HG02763 (cell line): Measurements from ENCODE around the gene EXOSC10.
"Not testable (repeated sequence)": the region's sequence is repeated elsewhere in the genome, so short reads cannot be mapped to it uniquely, and the experiment has no call there.

Experiments
- ATAC-seq: cut with Tn5 transposase; IDR thresholded peaks from one replicate; pipeline ENCODE4 v1.9.1; 2021; ENCODE audit warnings: mild to moderate bottlenecking, moderate library complexity; ENCODE audit not compliant: unreplicated experiment

The EXOSC10 gene

DNA sequence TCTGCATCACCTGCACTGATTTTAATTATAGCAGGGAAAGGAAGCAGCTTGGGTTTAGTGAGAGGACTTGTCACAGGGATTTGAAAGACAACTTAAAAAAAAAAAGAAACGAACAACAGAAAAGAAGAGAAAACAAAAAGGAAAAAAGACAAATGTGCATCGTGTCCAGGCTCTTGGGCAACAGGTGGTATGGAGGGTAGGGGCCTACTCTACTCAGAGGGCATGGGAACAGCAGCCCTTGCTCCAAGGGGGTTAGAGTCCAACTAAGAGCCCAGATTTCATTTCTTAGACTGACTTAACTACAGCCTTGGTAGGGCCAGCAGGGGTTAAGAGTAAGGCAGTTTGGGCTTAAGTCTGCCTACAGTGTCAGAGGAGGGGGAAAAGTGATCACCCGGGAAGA lies 15.3 kb upstream of the EXOSC10 start:
- no peak for ATAC-seq

DNA sequence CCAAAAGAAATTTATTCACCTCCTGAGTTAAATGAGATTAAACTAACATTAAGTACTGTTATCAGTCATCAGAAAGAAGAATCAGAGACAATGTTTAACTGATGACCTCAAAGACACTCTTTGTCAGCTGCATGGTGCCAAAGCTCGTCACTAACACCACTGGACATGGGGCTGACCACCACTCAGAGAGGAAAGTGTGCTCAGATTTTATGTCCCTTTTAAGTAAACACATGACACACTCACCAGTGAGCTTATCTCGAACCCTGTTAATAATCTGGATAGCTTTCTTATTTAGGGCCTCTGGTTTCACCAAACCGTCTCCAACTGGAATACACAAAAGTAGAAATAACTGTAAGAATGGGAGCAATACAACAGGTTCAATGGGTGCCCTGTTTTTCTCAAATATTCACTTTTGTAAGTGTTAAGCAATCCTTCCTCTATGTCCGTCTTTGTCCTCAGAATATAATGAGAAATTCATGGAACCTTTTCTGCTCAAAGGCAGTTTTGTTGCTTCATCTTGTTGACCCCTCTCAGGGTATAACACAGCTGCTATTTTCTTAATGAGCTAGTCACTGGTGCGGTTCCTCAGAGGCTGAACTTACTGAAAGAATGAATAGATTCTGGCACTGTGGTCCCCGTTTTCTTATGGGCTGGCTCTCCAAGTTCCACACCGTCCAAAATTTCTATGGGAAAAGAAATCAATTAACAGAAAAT lies 9.5 kb upstream of the EXOSC10 start:
- ATAC-seq, result no peak

DNA sequence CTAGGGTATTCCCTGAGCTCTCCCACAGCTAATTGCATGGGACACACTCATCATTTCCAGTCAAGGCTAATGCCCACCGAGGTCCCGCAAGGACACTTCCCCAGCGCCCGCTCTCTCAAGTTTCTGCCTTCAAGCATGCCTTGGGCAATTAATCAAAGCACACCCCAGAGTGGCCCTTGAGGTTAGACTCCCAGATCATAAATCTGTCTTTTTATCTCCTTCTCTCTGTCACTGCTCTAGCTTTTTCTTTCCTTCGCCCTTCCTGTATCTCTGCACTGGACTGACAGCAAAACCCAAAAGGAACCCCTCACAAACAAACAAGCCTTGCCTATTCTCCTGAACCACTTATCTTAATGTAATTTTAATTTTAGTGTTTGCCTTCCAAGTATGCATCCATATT lies 7.9 kb upstream of the EXOSC10 start:
- no peak for ATAC-seq

DNA sequence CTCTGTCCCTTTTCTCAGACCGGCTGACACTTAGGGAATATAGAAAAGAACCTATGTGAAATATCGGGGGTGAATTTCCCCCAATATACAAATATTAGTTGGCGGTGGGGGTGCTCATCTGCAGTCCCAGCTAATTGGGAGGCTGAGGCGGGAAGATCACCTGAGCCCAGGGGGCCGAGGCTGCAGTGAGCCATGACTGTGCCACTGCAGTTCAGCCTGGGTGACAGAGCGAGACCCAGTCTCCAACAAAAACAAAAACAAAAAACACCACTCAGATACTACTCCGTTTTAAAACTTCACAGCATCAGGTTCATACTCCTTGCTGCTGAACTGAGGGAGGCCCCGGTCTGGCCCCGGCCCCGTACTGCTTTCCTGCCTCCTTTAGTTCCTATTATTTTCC lies 5.9 kb upstream of the EXOSC10 start:
- ATAC-seq, result no peak

DNA sequence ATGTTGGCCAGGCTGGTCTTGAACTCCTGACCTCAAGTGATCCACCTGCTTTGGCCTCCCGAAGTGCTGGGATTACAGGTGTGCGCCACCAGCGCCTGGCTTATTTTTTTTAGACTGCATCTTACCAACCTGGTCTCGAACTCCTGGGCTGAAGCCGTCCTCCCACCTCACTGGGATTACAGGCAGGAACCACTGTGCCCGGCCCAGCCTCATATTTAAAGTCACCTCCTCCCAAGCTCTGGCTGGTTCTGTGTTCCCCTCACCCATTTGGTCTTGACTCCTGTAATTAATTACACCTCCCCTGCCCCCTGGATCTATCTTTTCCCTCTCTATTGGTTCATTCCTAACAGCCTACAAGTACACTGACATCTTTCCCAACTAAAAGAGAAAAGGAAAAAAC lies 1.7 kb upstream of the EXOSC10 start:
- ATAC-seq, result no peak

DNA sequence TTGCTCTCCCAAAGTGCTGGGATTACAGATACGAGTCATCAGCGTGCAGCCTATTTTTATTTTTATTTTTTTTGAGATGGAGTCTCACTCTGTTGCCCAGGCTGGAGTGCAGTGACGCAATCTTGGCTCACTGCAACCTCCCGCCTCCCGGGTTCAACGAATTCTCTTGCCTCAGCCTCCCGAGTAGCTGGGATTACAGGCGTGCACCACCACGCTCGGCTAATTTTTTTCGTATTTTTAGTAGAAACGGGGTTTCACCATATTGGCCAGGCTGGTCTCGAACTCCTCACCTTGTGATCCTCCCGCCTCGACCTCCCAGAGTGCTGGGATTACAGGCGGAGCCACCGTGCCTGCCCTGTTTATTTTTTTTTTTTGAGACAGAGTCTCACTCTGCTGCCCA lies 1.1 kb upstream of the EXOSC10 start:
- ATAC-seq, result not testable (repeated sequence)

DNA sequence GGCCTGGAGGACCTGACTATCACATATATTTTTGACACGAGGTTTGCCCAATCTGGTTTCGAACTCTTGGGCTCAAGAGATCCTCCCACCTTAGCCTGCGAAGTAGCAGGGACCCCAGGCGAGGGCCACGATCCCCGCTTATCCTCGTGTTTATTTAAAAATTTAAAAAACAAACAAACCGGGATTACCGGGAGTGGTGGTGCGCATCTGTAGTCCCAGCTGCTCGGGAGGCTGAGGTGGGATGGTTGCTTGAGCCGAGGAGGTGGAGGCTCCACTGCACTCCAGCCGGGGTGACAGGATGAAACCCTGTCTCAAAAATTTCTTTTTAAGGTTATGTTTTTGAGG lies 452 bp upstream of the EXOSC10 start:
- no peak for ATAC-seq

DNA sequence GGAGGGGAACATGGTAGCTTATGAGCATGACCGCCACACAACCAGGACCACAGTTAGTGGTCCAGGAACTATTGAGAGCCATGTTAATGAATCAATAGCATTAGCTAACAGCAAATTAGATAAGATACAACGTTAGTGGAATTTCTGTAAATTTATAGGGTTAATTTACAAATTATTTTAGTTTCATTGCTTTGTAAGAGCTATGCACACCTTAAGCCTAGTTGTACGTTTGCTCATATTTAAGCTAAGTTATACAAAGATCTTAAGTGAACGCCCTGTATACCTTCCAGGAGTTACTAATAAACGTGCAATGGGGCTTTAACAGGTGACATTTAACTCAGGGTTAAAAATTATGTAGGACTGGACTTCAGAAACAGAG lies 749 bp downstream of the EXOSC10 start:
- no peak for ATAC-seq

DNA sequence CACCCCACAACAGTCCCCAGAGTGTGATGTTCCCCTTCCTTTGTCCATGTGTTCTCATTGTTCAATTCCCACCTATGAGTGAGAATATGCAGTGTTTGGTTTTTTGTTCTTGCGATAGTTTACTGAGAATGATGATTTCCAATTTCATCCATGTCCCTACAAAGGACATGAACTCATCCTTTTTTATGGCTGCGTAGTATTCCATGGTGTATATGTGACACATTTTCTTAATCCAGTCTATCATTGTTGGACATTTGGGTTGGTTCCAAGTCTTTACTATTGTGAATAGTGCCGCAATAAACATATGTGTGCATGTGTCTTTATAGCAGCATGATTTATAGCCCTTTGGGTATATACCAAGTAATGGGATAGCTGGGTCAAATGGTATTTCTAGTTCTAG lies 15.9 kb downstream of the EXOSC10 start:
- ATAC-seq, result not testable (repeated sequence)

DNA sequence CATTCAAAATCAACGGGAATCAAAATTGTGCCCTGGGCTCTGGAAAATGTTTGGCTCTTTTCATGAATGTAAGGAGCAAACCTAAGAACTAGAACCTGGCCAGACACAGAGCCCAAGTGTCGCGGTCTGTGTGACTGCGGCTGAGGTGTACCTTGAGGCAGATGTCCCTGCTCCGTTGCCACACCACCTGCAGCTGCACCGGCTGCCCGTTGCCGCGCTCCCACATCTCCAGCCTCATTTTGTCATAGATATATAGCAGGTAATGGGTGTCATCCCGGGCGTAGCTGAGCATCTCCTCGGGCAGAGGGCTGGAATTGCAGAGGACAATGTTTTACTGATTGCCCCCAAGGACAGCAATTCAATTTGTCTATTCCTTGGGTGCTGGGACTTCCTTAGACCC lies 18.7 kb downstream of the EXOSC10 start:
- no peak for ATAC-seq

DNA sequence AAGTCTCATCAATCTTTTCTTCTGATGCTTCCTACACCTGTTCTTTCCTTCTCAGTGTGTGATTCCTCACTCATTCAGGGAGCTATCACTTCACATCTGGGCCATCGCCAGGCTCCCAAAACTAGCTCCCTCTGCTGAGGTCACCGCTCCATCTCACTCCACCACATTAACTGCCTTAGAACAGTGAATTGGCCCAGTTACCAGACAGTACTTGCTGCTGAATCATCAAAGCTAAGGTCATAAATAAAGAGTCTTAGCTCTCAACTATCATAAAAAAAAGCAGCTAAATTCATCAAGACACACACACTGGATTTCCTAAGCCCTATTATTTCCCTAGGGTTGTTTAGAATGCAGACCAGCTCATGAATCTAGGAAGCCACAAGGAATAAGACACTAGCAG lies 21.0 kb downstream of the EXOSC10 start:
- no peak for ATAC-seq

DNA sequence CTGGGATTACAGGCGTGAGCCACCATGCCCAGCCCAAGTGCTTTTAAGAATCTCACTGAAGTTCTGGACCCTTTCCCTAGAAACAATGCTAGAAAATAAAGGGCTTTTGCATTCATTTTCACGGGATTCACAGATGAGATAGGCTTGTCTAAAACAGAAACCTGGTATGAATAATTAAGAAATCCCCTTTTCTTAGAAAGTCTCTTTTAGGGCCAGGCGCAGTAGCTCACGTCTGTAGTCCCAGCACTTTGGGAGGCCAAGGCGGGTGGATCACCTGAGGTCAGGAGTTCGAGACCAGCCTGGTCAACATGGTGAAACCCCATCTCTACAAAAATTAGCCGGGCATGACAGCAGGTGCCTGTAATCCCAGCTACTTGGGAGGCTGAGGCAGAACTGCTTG lies 26.3 kb downstream of the EXOSC10 start:
- not testable (repeated sequence) for ATAC-seq

DNA sequence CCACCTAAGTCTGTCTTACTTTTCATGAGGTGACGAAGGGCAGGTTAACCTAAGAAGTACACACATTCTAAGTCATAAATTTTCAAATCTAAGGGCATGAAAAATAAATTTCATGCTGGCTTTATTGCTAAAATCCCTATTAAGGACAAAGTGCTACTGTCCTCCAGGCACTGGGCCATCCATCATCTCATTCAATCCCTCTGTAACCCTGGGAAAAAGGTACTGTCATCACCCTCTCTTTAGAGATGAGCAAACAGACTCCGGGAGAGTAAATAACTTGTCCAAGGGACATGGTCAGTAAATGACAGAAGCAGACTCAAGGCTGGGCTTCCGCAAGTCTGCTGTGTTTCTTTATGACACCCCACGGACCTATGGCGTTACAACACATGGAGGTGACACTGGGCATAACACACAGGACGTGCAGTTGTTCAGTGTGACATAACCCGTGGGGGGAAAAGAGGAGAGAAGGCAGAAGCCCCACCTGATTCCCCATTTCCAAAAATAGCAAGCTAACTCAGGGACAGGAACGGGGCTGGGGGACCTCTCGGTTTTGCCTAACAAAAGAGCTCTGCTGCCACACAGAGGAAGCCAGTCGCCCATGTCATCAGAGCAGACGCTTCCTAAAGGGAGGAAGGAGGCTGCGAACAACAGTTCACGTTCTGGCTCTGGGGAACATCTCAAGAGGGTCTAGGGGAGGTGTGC lies 27.3 kb downstream of the EXOSC10 start:
- ATAC-seq, result no peak

DNA sequence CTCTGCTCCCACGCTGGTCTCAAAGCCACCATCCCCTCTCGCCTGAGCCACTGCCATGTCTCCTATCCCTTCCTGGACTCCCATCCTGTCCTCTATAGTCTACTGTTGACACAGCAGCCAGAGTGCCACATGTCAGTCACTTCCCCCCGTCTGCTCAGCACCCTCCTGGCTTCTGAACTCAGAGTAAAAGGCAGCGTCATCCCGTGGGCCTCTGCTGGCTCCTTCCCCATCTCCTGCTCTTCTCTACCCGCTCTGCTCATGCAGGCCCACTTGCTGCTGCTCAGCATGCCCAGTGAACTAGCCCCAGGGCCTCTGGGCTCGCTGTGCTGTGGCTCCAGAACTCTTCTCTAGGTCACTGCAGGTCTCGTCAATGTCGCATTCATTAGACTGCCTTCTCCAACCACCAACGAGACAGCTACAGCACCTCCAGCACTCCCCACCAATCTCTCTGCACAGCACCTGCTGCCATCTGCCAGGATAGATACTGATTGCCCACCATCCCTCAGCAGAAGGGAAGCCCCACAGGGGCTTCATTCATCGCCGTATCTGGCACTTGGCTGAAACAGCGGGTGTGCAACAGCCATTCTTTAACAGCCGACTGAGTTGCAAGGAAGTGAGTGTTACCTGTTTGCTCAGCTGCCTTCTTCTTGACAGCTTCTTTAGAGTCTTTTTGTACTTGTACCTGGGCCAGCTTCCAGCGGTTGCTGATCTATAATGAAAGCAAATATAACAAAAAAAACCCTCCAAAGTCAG lies 28.0 kb downstream of the EXOSC10 start:
- ATAC-seq, result no peak

DNA sequence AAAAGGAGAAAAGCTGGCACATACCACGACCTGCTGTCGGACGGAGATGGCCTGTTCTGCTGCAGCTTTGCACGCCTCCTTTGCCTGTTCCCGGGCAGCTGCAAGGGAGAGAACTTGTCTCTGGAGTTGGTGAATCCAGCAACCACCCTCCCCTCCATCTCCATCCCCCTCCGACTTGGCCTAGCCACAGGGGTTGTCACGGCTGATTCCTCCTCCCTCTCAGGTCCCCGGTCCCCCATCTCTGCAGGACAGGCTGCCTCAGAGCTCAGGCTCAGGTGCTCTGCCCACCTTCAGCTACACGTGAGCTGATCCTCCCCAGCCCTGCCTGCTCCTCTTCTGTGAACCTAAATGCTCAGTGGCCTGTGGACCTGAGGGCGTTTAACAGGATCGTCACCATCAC lies 28.8 kb downstream of the EXOSC10 start:
- ATAC-seq, result no peak

DNA sequence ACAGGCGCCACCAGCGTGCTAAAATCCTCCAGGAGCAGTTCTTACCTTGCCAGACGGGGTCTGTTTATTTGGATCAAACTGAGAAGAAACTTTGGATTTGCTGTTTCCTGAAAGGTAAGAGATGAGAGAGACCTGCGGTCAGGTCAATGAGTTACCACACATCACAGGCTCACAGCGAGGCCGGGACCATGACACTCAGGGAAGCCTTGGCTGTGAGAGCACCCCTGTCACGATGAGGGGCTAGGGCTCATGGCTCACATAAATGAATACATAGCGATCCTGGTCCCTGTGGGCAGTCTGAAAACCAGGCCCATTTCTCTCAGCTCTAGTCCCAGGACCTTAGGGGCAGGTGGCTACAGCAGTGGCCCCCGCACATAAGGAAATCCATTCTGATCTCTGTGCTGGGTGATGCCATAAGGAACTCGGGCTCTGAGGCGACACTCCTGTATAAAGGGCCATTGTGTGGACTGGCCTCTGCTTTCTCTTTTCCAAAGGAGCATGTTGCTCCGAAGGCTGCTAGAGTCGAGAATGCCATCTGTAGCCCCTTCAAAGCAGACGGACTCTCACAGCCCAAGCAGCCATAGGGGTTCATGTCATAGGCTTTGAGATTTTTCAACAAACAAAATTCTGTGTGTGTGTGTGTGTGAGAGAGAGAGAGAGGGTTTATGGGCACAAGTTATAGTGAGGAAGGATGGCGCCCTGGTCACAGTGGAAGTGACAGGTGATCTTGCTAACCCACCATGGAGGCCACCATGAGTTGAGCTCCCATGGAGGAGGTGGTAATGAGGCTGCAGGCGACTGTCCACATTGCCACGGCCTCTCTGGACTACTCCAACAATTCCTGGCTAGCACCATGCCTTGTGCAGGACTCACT lies 30.8 kb downstream of the EXOSC10 start:
- no peak for ATAC-seq

DNA sequence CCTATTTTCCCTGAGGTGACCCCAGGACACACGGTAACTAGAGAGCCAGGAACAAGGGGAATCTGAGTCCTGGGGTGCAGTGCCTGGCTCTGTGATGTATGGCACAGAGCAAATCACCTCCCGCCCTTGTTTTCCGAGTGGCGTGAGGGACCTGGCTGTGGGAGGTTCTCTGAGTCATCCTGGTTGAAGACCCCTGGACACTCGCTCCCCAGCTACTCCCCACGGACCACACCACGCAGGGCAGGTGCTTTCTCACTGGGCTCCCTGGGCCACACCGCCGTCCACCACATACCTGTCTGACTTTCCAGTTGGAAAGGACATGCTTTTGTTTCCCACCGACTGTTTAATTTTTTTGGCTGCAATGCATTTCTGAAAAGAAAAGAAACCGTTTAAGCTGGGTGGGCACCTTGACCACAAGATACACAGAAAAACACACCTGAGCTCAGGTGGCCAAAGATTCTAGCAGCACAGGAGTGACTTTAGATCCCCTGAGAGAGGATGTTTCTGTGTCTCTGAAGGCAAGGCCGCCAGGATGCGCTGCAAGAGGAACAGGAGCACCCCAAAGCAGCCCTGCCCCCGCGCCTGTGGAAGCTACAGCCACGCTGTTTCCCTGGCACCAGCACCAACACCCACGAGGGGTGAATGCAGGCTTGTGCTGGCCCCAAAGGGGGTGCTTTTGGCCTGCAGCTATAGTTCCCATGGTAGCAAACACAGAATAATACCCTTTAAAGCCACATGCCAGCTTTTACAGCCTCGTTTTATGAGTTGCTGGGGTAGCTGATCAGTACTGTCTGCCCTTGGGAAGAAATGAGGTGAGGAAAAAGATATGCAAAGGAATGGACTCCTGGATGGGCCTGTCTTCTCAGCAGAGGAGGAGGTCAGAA lies 31.7 kb downstream of the EXOSC10 start:
- ATAC-seq, result no peak

DNA sequence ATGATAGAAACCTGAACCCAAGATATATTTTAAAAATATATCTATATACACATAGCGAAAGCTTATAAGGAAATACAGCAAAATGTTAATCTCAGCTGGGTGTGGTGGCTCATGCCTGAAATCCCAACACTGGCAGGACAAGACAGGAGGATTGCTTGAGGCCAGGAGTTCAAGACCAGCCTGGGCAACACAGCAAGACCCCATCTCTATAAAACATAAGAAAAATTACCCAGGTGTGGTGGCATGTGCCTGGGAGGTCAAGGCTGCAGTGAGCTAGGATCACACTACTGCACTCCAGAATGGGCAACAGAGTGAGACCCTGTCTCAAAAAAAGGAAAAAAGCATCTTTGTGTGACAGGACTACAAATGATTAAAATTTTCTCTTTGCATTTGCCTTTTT lies 33.9 kb downstream of the EXOSC10 start:
- no peak for ATAC-seq

DNA sequence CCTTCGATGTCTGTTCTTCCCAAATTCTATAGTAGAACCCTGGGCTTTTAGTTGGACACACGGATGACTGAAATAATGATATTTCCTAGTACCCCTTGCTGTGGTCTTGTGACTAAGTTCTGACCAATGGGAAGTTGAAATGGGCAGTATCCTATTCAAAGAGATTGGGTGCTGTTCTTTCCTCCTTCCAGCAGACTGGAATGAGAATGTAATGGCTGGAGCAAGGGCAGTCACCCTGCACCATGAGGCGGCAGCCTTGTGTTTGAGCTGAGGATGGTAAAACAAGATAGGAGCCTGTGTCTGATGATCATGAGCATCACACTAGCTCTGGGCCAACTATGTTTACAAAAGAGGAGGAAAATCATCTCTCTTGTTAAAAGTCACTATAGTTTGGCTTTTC lies 34.7 kb downstream of the EXOSC10 start:
- no peak for ATAC-seq

DNA sequence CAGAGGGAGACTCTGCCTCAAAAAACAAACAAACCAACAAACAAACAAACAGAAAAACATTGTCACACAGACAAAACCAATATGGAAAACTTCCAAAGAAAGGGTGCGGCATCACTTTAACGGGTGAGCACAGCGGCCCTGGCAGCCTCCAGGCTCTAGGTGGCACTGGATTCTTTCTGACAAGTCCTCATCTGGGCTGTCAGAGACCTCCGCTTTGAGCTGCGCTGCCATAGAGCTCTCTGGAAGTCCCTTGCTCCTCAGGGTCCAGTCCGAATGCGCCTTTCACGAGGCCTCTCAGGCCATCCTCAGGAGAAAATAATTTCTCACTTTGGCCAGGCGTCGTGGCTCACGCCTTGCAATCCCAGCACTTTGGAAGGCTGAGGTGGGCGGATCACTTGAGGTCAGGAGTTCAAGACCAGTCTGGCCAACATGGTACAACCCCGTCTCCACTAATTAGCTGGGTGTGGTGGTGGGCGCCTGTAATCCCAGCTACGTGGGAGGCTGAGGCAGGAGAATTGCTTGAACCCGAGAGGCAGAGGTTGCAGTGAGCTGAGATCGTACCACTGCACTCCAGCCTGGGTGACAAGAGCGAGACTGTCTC lies 35.6 kb downstream of the EXOSC10 start:
- not testable (repeated sequence) for ATAC-seq
